Heart right ventricle (tissue), 16 donors: ENCODE measurements around the gene RNF213. TPM values are rescaled to one million over a fixed set of nuclear protein-coding genes. Genes with fewer than 3 reads are reported as not detected.
"Not testable (repeated sequence)": the region's sequence is repeated elsewhere in the genome, so short reads cannot be mapped to it uniquely, and the experiment has no call there.

Source experiments
- ATAC-seq, 8 donors: fragments of 200-7000 bp; cut with Tn5 transposase; one replicate each; pipeline ENCODE4 v1.9.1; 2020; ENCODE audit warnings: mild to moderate bottlenecking in 8 of 8, moderate library complexity in 8 of 8, moderate number of reproducible peaks in 1 of 8
- DNase-seq, 2 donors: peaks; one replicate each; pipeline ENCODE4 v3.0.0-alpha.2; 2020
- H3K27ac ChIP-seq, 10 donors: fragments of 200-600 bp; sonication (generic) in 2 of 10; one replicate each; pipeline versions ENCODE4 v1.5.0 to v1.8.0; 2020 to 2022; ENCODE audit warnings: mild to moderate bottlenecking in 3 of 10
- H3K27me3 ChIP-seq, 7 donors: fragments of 200-600 bp; one replicate each; pipeline ENCODE4 v1.8.0; 2021 to 2022; ENCODE audit warnings: mild to moderate bottlenecking in 2 of 7
- H3K36me3 ChIP-seq, 9 donors: fragments of 200-600 bp; sonication (generic) in 1 of 9; one replicate each; pipeline versions ENCODE4 v1.5.0 to v1.8.0; 2020 to 2022; ENCODE audit warnings: mild to moderate bottlenecking in 2 of 9
- H3K4me1 ChIP-seq, 9 donors: fragments of 200-600 bp; sonication (generic) in 1 of 9; one replicate each; pipeline versions ENCODE4 v1.5.0 to v1.8.0; 2020 to 2022; ENCODE audit warnings: mild to moderate bottlenecking in 4 of 9
- H3K4me3 ChIP-seq, 10 donors: fragments of 200-600 bp; sonication (generic) in 2 of 10; one replicate each; pipeline versions ENCODE4 v1.5.0 to v1.8.0; 2020 to 2022; ENCODE audit warnings: mild to moderate bottlenecking in 7 of 10, moderate library complexity in 2 of 10
- H3K9me3 ChIP-seq, 11 donors: fragments of 200-600 bp in 10 of 11; sonication (generic) in 2 of 11; one replicate each; pipeline versions ENCODE4 v1.5.0 to v1.8.0; 2013 to 2022; ENCODE audit warnings: mild to moderate bottlenecking in 2 of 11, control low read depth in 1 of 11, moderate library complexity in 1 of 11
- WGBS, 2 donors: extraction: QIAGEN DNeasy Blood & Tissue Kit; methylation state at CpG; one replicate each; pipeline ENCODE4 v1.1.7; 2013; ENCODE audit warnings: inconsistent platforms in 1 of 2; 5-methylcytosine and 5-hydroxymethylcytosine counted together
- intact Hi-C, 10 donors: fragments of 100-400 bp; cut with DNase I; formaldehyde crosslinking; loops; one replicate each; pipeline versions ENCODE4 v1.11.1 to v1.14.2; 2022
- polyA plus RNA-seq, 2 donors: library from polyadenylated mRNA; stranded (reverse); fragments of 200-250 nt; gene quantifications; one replicate each; pipeline ENCODE4 v1.2.3, GENCODE V29; 2013
- total RNA-seq, 10 donors: library from RNA; stranded (reverse); fragmentation: NEBNext Ultra II Directional in 3 of 10; extraction: Animal tissue kit (Norgen Biotek cat#: 25700) in 3 of 10; gene quantifications; one replicate each; pipeline versions ENCODE4 v1.2.1 to v1.2.4, GENCODE V29; 2021 to 2023
- TF ChIP-seq, protein P1 (sequence below), 9 donors: fragments of 200-600 bp; sonication (generic) in 2 of 9; IDR thresholded peaks; one replicate each; pipeline versions ENCODE4 v1.5.0 to v1.8.0; 2021 to 2022; ENCODE audit warnings: antibody characterized with exemption in 9 of 9, mild to moderate bottlenecking in 5 of 9, moderate library complexity in 1 of 9
- donor health status: Arrhythmogenic right ventricular cardiomyopathy.
- donor health status: ischemic (EF 13 %, LVEDD 7.1; RV severe dilation, severe dysfunction).
- donor health status: healthy with polysubstance abuse.
- donor health status: DM: no; HTN: yes; CAD: no.
- donor health status: DM: no; HTN: no; CAD: no.
- donor health status: ischemic (EF 25% LVEDD 6.9; RV normal size, moderate dysfunction).
- donor health status: ischemic (EF 25% LVEDD 5.7; RV mildly dilated, moderate dysfunction).
- donor health status: healthy.
- donor health status: DM: yes; HTN: yes; CAD: no.
- donor health status: Ischemic cardiomyopathy.
- donor health status: ischemic (EF 35%, LVEDD 5.7; RV mildly dilated, moderate dysfunction).
- donor health status: nonischemic (EF 11% LVEDD 7.7; RV severe dilation, severe dysfunction).
- donor health status: DM: yes; HTN: yes; CAD: no.
- donor health status: PGD.
- donor health status: ischemic (EF 29% LVEDD 5.4; RV normal size, mild dysfunction).
- donor health status: nonischemic (EF 23%, LVEDD 6.1; RV moderate dilation, normal function).

Gene RNF213
- total and polyA plus RNA-seq, 12 donors = 13.1 to 97.0 (median 31.7) TPM

- Histone ChIP-seq H3K4me3 (no peak overlapping the region), H3K27me3 (no peaks in the 10 kb centered on the region), H3K4me1 (no peaks in the 10 kb centered on the region), H3K27ac (no peak overlapping the region), H3K9me3 (no peaks in the 10 kb centered on the region), H3K36me3 (peaks cover 0 to 76% (median 55%) of the 10 kb centered on the region in 9 donors)
- WGBS, 2 donors = 95 to 97% methylated on average over 12 of the region's 12 CpGs
- ATAC-seq = no peak
- intact Hi-C loops = no loop called here
- DNase-seq = no peak
- TF ChIP-seq, protein P1, sequence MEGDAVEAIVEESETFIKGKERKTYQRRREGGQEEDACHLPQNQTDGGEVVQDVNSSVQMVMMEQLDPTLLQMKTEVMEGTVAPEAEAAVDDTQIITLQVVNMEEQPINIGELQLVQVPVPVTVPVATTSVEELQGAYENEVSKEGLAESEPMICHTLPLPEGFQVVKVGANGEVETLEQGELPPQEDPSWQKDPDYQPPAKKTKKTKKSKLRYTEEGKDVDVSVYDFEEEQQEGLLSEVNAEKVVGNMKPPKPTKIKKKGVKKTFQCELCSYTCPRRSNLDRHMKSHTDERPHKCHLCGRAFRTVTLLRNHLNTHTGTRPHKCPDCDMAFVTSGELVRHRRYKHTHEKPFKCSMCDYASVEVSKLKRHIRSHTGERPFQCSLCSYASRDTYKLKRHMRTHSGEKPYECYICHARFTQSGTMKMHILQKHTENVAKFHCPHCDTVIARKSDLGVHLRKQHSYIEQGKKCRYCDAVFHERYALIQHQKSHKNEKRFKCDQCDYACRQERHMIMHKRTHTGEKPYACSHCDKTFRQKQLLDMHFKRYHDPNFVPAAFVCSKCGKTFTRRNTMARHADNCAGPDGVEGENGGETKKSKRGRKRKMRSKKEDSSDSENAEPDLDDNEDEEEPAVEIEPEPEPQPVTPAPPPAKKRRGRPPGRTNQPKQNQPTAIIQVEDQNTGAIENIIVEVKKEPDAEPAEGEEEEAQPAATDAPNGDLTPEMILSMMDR (IDR thresholded peaks at IDR 0.05) = no peak
These were observed 52.0 kb downstream of the RNF213 start for GRCh38 chr17:80312621-80313135.

GRCh38 chr17:80313160-80313829 is 52.6 kb downstream of the RNF213 start:
- TF ChIP-seq, protein P1 (IDR thresholded peaks at IDR 0.05) = no peak
- Histone ChIP-seq H3K4me1 (no peaks in the 10 kb centered on the region), H3K27me3 (no peaks in the 10 kb centered on the region), H3K4me3 (no peak overlapping the region), H3K27ac (no peak overlapping the region), H3K36me3 (peaks cover 0 to 76% (median 55%) of the 10 kb centered on the region in 9 donors), H3K9me3 (no peaks in the 10 kb centered on the region)
- intact Hi-C loops = no loop called here
- no peak for DNase-seq
- ATAC-seq = no peak
- WGBS, 2 donors = 98 to 100% methylated on average over 6 of the region's 6 CpGs

DNA sequence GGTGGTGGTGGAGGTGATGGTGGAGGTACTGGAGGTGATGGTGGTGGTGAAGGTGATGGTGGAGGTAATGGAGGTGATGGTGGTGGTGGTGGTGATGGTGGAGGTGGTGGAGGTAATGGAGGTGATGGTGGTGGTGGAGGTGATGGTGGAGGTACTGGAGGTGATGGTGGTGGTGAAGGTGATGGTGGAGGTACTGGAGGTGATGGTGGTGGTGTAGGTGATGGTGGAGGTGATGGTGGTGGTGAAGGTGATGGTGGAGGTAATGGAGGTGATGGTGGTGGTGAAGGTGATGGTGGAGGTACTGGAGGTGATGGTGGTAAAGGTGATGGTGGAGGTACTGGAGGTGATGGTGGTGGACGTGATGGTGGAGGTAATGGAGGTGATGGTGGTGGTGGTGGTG is 53.3 kb downstream of the RNF213 start:
- H3K9me3 ChIP-seq, intact Hi-C loops, DNase-seq, H3K27ac ChIP-seq, H3K4me1 ChIP-seq, ATAC-seq, H3K4me3 ChIP-seq, H3K27me3 ChIP-seq: not testable (repeated sequence)
- peaks cover 0 to 76% (median 56%) of the 10 kb centered on the region in 9 donors for H3K36me3 ChIP-seq
- WGBS, 2 donors = 100% methylated on average over 1 of the region's 1 CpG

- ATAC-seq = no peak
These were observed 55.0 kb downstream of the RNF213 start for GRCh38 chr17:80315517-80316182.

More at GRCh38 chr17:80315517-80316182, 55.0 kb downstream of the RNF213 start:
- peaks cover 0 to 76% (median 58%) of the 10 kb centered on the region in 9 donors for H3K36me3 ChIP-seq
- intact Hi-C loops = no loop called here
- H3K4me3 ChIP-seq = no peak overlapping the region
- WGBS, 2 donors = 95 to 100% methylated on average over 1 of the region's 2 CpGs
- no peaks in the 10 kb centered on the region for H3K27me3 ChIP-seq
- DNase-seq = no peak
- TF ChIP-seq, protein P1 (IDR thresholded peaks at IDR 0.05) = no peak
- H3K4me1 ChIP-seq = no peaks in the 10 kb centered on the region
- no peak overlapping the region for H3K27ac ChIP-seq
- no peaks in the 10 kb centered on the region for H3K9me3 ChIP-seq
